GM23248 (cell line): Measurements from ENCODE around the gene GGCX.

Experiments
- EZH2 ChIP-seq: fragments of 200-600 bp; sonication (generic); IDR thresholded peaks from 2 replicates; pipeline ENCODE4 v1.6.1; 2018; ENCODE audit warnings: antibody characterized with exemption, mild to moderate bottlenecking; ENCODE audit not compliant: insufficient read depth, poor library complexity, severe bottlenecking
- EZH2phosphoT487 ChIP-seq: fragments of 200-600 bp; sonication (generic); IDR thresholded peaks from 2 replicates; pipeline ENCODE4 v1.6.1; 2018; ENCODE audit warnings: antibody characterized with exemption, moderate library complexity, mild to moderate bottlenecking, low read depth; ENCODE audit not compliant: insufficient read depth

- TF ChIP-seq EZH2phosphoT487 (no peak), EZH2 (no peak)
These were observed 32.9 kb downstream of the GGCX start for GRCh38 chr2:85528355-85528754.
